Psoas muscle (tissue), 8 donors: ENCODE measurements around the gene EXO1. TPM values are rescaled to one million over a fixed set of nuclear protein-coding genes. Genes with fewer than 3 reads are reported as not detected.

ENCODE experiments used
- ATAC-seq, 4 donors: fragments of 200-7000 bp; cut with Tn5 transposase; one replicate each; pipeline ENCODE4 v1.9.1; 2020; ENCODE audit warnings: moderate library complexity in 3 of 4, mild to moderate bottlenecking in 2 of 4
- DNase-seq, 2 donors: peaks; one replicate each; pipeline ENCODE4 v3.0.0-alpha.2; 2020
- H3K27ac ChIP-seq: fragments of 200-600 bp; one replicate; pipeline ENCODE4 v1.8.0; 2022
- H3K27me3 ChIP-seq, 3 donors: fragments of 200-600 bp in 1 of 3; one replicate each; pipeline versions ENCODE4 v1.6.1 to v1.8.0; 2013 to 2022; ENCODE audit warnings: low read length in 2 of 3, mild to moderate bottlenecking in 2 of 3, moderate library complexity in 1 of 3; ENCODE audit not compliant: insufficient read depth in 3 of 3
- H3K36me3 ChIP-seq, 2 donors: fragments of 200-600 bp in 1 of 2; one replicate each; pipeline versions ENCODE4 v1.6.1 to v1.8.0; 2013 to 2022; ENCODE audit warnings: low read depth in 1 of 2, mild to moderate bottlenecking in 1 of 2, moderate library complexity in 1 of 2; ENCODE audit not compliant: insufficient read depth in 1 of 2
- H3K4me1 ChIP-seq: fragments of 200-600 bp; one replicate; pipeline ENCODE4 v1.8.0; 2022
- H3K4me3 ChIP-seq: fragments of 200-600 bp; one replicate; pipeline ENCODE4 v1.8.0; 2022; ENCODE audit warnings: mild to moderate bottlenecking
- H3K9me3 ChIP-seq: fragments of 200-600 bp; one replicate; pipeline ENCODE4 v1.8.0; 2022
- CTCF ChIP-seq: fragments of 200-600 bp; IDR thresholded peaks from one replicate; pipeline ENCODE4 v1.8.0; 2022; ENCODE audit warnings: antibody characterized with exemption
- WGBS, 3 donors: extraction: QIAGEN DNeasy Blood & Tissue Kit; methylation state at CpG; one replicate each; pipeline versions ENCODE4 v1.1.6 to v1.1.7; 2013; 5-methylcytosine and 5-hydroxymethylcytosine counted together
- intact Hi-C, 2 donors: fragments of 100-400 bp; cut with DNase I; formaldehyde crosslinking; loops; one replicate each; pipeline versions ENCODE4 v1.11.0 to v1.14.2; 2022
- polyA plus RNA-seq, 3 donors: library from polyadenylated mRNA; stranded (reverse); fragments of 200-250 nt; gene quantifications; one replicate each; pipeline ENCODE4 v1.2.3, GENCODE V29; 2013
- total RNA-seq, 4 donors: library from RNA; stranded (reverse); fragmentation: NEBNext Ultra II Directional in 2 of 4; extraction: Animal tissue kit (Norgen Biotek cat#: 25700) in 2 of 4; gene quantifications; one replicate each; pipeline versions ENCODE4 v1.2.1 to v1.2.4, GENCODE V29; 2021 to 2023
- donor health status: healthy with polysubstance abuse.
- donor health status: DM: no; HTN: no; CAD: no; lungs with moderate emphysema.
- donor health status: Bipolar disorder and iron deficiency.
- donor health status: healthy.
- donor health status: DM: yes; HTN: yes; CAD: no.
- donor health status: DM: no; HTN: no; CAD: no.
- donor health status: DM: no; HTN: no; CAD: no.
- donor health status: DM: yes; HTN: yes; CAD: no.

EXO1 gene
- total and polyA plus RNA-seq, 7 donors, result 0.06 to 0.32 (median 0.17) TPM; not detected in 4

- TF ChIP-seq CTCF, result no peak
- DNase-seq, result no peak
- Histone ChIP-seq H3K9me3 (no peaks in the 10 kb centered on the region), H3K4me3 (no peak overlapping the region), H3K27ac (no peak overlapping the region), H3K36me3 (no peaks in the 10 kb centered on the region), H3K27me3 (no peaks in the 10 kb centered on the region), H3K4me1 (no peaks in the 10 kb centered on the region)
- no peak for ATAC-seq
- intact Hi-C loops, result no loop called here
- 80 to 96% (median 88%) methylated on average over 6 of the region's 6 CpGs for WGBS, 3 donors
Observed at GRCh38 chr1:241860922-241861321, 12.9 kb downstream of the EXO1 start.

GRCh38 chr1:241869022-241869421, 21.0 kb downstream of the EXO1 start:
- intact Hi-C loops, result no loop called here
- DNase-seq (no peak), ATAC-seq (no peak)
- H3K36me3 ChIP-seq, result no peaks in the 10 kb centered on the region
- H3K4me3 ChIP-seq, result no peak overlapping the region
- no peaks in the 10 kb centered on the region for H3K27me3 ChIP-seq
- 70 to 89% (median 81%) methylated on average over 1 of the region's 1 CpG for WGBS, 3 donors
- no peaks in the 10 kb centered on the region for H3K9me3 ChIP-seq
- TF ChIP-seq CTCF, result no peak
- no peaks in the 10 kb centered on the region for H3K4me1 ChIP-seq
- no peak overlapping the region for H3K27ac ChIP-seq

- intact Hi-C loops, result no loop called here
- H3K9me3 ChIP-seq, result no peaks in the 10 kb centered on the region
- no peak for TF ChIP-seq CTCF
- no peak for DNase-seq
- H3K36me3 ChIP-seq, result no peaks in the 10 kb centered on the region
- no peaks in the 10 kb centered on the region for H3K4me1 ChIP-seq
- H3K27ac ChIP-seq, result no peak overlapping the region
- no peak for ATAC-seq
- no peaks in the 10 kb centered on the region for H3K27me3 ChIP-seq
- H3K4me3 ChIP-seq, result no peak overlapping the region
Observed at GRCh38 chr1:241870336-241870735, 22.3 kb downstream of the EXO1 start.

GRCh38 chr1:241870746-241871430, 22.9 kb downstream of the EXO1 start:
- no peaks in the 10 kb centered on the region for H3K27me3 ChIP-seq
- TF ChIP-seq CTCF, result no peak
- ATAC-seq (no peak), DNase-seq (no peak)
- no peaks in the 10 kb centered on the region for H3K9me3 ChIP-seq
- H3K4me3 ChIP-seq, result no peak overlapping the region
- 46 to 64% (median 53%) methylated on average over 3 of the region's 3 CpGs for WGBS, 3 donors
- H3K4me1 ChIP-seq, result no peaks in the 10 kb centered on the region
- H3K36me3 ChIP-seq, result no peaks in the 10 kb centered on the region
- intact Hi-C loops, result no loop called here
- H3K27ac ChIP-seq, result no peak overlapping the region

GRCh38 chr1:241881440-241881839, 33.4 kb downstream of the EXO1 start:
- no peak overlapping the region for H3K27ac ChIP-seq
- 94 to 98% (median 95%) methylated on average over 6 of the region's 6 CpGs for WGBS, 3 donors
- H3K9me3 ChIP-seq, result no peaks in the 10 kb centered on the region
- H3K36me3 ChIP-seq, result no peaks in the 10 kb centered on the region
- H3K4me3 ChIP-seq, result no peak overlapping the region
- DNase-seq (no peak), ATAC-seq (no peak)
- no peak for TF ChIP-seq CTCF
- H3K27me3 ChIP-seq, result no peaks in the 10 kb centered on the region
- no peaks in the 10 kb centered on the region for H3K4me1 ChIP-seq
- intact Hi-C loops, result no loop called here
